MG63 (cell line): ENCODE results near the gene CETP. TPM values are rescaled to one million over a fixed set of nuclear protein-coding genes. Genes with fewer than 3 reads are reported as not detected.
A peak's percentile ranks its signal among the peaks of the same experiment; 100 is the strongest.
"Not testable (repeated sequence)": the region's sequence is repeated elsewhere in the genome, so short reads cannot be mapped to it uniquely, and the experiment has no call there.

Experiments used
- DNase-seq: peaks from one replicate; pipeline ENCODE4 v3.0.0-alpha.2; 2020
- H3K27me3 ChIP-seq: fragments of 250-450 bp; sonication (Bioruptor Pico); 2 replicates; pipeline ENCODE4 v1.5.1; 2020; ENCODE audit warnings: mild to moderate bottlenecking, moderate library complexity
- H3K36me3 ChIP-seq: fragments of 250-450 bp; sonication (Bioruptor Pico); 2 replicates; pipeline ENCODE4 v1.5.1; 2020; ENCODE audit warnings: mild to moderate bottlenecking, moderate library complexity
- H3K4me3 ChIP-seq: fragments of 250-450 bp; sonication (Bioruptor Pico); 2 replicates; pipeline ENCODE4 v1.5.1; 2020; ENCODE audit warnings: mild to moderate bottlenecking, moderate library complexity
- H3K9me3 ChIP-seq: fragments of 250-450 bp; sonication (Bioruptor Pico); 2 replicates; pipeline ENCODE4 v1.5.1; 2020; ENCODE audit warnings: mild to moderate bottlenecking, moderate library complexity
- total RNA-seq: library from RNA; depleted of rRNA; stranded (reverse); fragments of >200 nt; shearing (Covaris generic); gene quantifications from 2 replicates; pipeline ENCODE4 v1.2.3, GENCODE V29; 2014; ENCODE audit warnings: low replicate concordance

CETP gene
- total RNA-seq, 1 experiment from 2014 or later, result not detected

- H3K27me3 ChIP-seq, result no peaks in the 10 kb centered on the region
- no peak for DNase-seq
- no peak overlapping the region for H3K4me3 ChIP-seq
- no peaks in the 10 kb centered on the region for H3K9me3 ChIP-seq
- peaks cover 18% of the 10 kb centered on the region; the same call in 1 of the 2 replicates for H3K36me3 ChIP-seq
Measured at GRCh38 chr16:56997931-56998330, 36.2 kb downstream of the CETP start.

GRCh38 chr16:56998352-56998751 lies 36.6 kb downstream of the CETP start:
- Histone ChIP-seq H3K27me3 (no peaks in the 10 kb centered on the region), H3K4me3 (no peak overlapping the region), H3K36me3 (peaks cover 17% of the 10 kb centered on the region; the same call in 1 of the 2 replicates), H3K9me3 (no peaks in the 10 kb centered on the region)
- DNase-seq, result no peak

- no peak overlapping the region for H3K4me3 ChIP-seq
- H3K27me3 ChIP-seq, result no peaks in the 10 kb centered on the region
- no peaks in the 10 kb centered on the region for H3K9me3 ChIP-seq
- DNase-seq, result no peak
- H3K36me3 ChIP-seq, result peaks cover 14% of the 10 kb centered on the region; the same call in 1 of the 2 replicates
Measured at GRCh38 chr16:56998861-56999260, 37.1 kb downstream of the CETP start.

GRCh38 chr16:56999409-57000270 lies 37.9 kb downstream of the CETP start:
- H3K4me3 ChIP-seq, result no peak overlapping the region
- H3K9me3 ChIP-seq, result no peaks in the 10 kb centered on the region
- no peaks in the 10 kb centered on the region for H3K27me3 ChIP-seq
- peaks cover 14% of the 10 kb centered on the region; the same call in 1 of the 2 replicates for H3K36me3 ChIP-seq
- peak; percentile 71 for DNase-seq

- Histone ChIP-seq H3K36me3 (peaks cover 14% of the 10 kb centered on the region; the same call in 1 of the 2 replicates), H3K27me3 (no peaks in the 10 kb centered on the region), H3K4me3 (no peak overlapping the region), H3K9me3 (no peaks in the 10 kb centered on the region)
- peak; percentile 98 for DNase-seq
Measured at GRCh38 chr16:57000271-57001025, 38.7 kb downstream of the CETP start.

GRCh38 chr16:57001026-57001679 lies 39.4 kb downstream of the CETP start:
- no peak overlapping the region for H3K4me3 ChIP-seq
- no peak for DNase-seq
- H3K9me3 ChIP-seq, result no peaks in the 10 kb centered on the region
- H3K27me3 ChIP-seq, result no peaks in the 10 kb centered on the region
- peaks cover 14% of the 10 kb centered on the region; the same call in 1 of the 2 replicates for H3K36me3 ChIP-seq

- DNase-seq, result no peak
- Histone ChIP-seq H3K36me3 (peaks cover 14% of the 10 kb centered on the region; the same call in 1 of the 2 replicates), H3K4me3 (no peak overlapping the region), H3K9me3 (no peaks in the 10 kb centered on the region), H3K27me3 (no peaks in the 10 kb centered on the region)
Measured at GRCh38 chr16:57003439-57004386, 42.0 kb downstream of the CETP start.

GRCh38 chr16:57004387-57005250 lies 42.9 kb downstream of the CETP start:
- Histone ChIP-seq H3K4me3 (no peak overlapping the region), H3K27me3 (no peaks in the 10 kb centered on the region), H3K9me3 (no peaks in the 10 kb centered on the region), H3K36me3 (peaks cover 12% of the 10 kb centered on the region; the same call in 1 of the 2 replicates)
- DNase-seq, result no peak

GRCh38 chr16:57005597-57005996 lies 43.8 kb downstream of the CETP start:
- not testable (repeated sequence) for H3K9me3 ChIP-seq, H3K27me3 ChIP-seq, DNase-seq, H3K36me3 ChIP-seq, H3K4me3 ChIP-seq

- Histone ChIP-seq H3K4me3 (no peak overlapping the region), H3K27me3 (no peaks in the 10 kb centered on the region), H3K9me3 (no peaks in the 10 kb centered on the region), H3K36me3 (no peaks in the 10 kb centered on the region)
- DNase-seq, result no peak
Measured at GRCh38 chr16:57007050-57007449, 45.3 kb downstream of the CETP start.

DNA sequence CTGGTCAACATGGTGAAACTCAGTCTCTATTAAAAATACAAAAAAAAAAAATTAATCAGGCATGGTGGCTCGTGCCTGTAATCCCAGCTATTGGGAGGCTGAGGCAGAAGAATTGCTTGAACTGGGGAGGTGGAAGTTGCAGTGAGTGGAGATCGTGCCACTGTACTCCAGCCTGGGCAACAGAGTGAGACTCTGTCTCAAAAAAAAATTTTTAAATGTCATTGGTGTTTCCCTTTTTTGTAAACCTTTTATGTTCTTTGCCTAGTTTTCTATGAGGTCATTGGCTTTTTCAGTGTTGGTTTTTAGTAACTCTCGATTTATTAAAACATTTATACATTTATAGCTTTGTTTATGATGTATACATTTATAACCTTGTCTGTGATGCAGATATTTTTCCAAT lies 45.8 kb downstream of the CETP start:
- Histone ChIP-seq H3K4me3 (no peak overlapping the region), H3K27me3 (no peaks in the 10 kb centered on the region), H3K9me3 (no peaks in the 10 kb centered on the region), H3K36me3 (no peaks in the 10 kb centered on the region)
- DNase-seq, result no peak

DNA sequence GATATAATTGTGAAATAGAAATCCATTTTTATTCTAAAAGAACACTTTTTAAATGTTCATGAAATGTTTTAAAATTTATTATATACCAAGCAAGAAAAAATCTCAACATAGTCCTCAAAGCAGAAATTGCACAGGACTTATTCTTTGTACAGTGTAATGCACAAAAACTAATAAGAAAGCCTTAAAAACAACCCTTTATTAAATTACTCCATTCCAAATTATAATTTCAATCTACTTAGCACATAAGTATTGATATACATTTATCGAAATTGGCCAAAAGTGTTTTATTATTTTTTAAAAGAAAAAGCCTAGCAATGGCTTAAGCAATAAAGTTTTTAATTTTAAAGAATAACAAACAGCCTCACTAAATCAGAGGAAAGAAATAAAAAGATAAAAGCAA lies 46.7 kb downstream of the CETP start:
- Histone ChIP-seq H3K27me3 (no peaks in the 10 kb centered on the region), H3K36me3 (no peaks in the 10 kb centered on the region), H3K4me3 (no peak overlapping the region), H3K9me3 (no peaks in the 10 kb centered on the region)
- no peak for DNase-seq

GRCh38 chr16:57009643-57010170 lies 48.0 kb downstream of the CETP start:
- no peaks in the 10 kb centered on the region for H3K36me3 ChIP-seq
- DNase-seq, result no peak
- H3K27me3 ChIP-seq, result no peaks in the 10 kb centered on the region
- no peak overlapping the region for H3K4me3 ChIP-seq
- no peaks in the 10 kb centered on the region for H3K9me3 ChIP-seq

DNA sequence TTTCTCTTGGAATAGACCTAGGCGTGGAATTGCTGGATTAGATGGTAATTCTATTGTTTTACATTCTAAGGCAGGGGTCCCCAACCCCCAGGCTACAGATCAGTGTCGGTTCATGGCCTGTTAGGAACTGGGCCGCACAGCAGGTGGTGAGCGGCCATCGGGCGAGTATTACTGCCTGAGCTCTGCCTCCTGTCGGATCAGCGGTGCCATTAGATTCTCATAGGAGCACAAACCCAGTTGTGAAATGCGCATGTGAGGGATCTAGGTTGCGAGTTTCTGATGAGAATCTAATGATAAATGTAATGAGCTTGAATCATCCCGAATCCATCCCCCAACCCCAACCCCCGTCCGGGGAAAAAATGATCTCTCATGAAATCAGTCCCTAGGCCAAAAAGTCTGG lies 50.6 kb downstream of the CETP start:
- DNase-seq, result no peak
- Histone ChIP-seq H3K27me3 (no peaks in the 10 kb centered on the region), H3K36me3 (peaks cover 4% of the 10 kb centered on the region; the same call in 1 of the 2 replicates)

GRCh38 chr16:57013229-57013628 lies 51.5 kb downstream of the CETP start:
- DNase-seq, result no peak
- no peak overlapping the region for H3K4me3 ChIP-seq
- H3K36me3 ChIP-seq, result peaks cover 13% of the 10 kb centered on the region
- no peaks in the 10 kb centered on the region for H3K27me3 ChIP-seq
- no peaks in the 10 kb centered on the region for H3K9me3 ChIP-seq

More for the DNA sequence above, 50.6 kb downstream of the CETP start:
- Histone ChIP-seq H3K4me3 (no peak overlapping the region), H3K9me3 (no peaks in the 10 kb centered on the region)
